Calu3 (cell line): ENCODE measurements around the gene PMM2. TPM values are rescaled to one million over a fixed set of nuclear protein-coding genes. Genes with fewer than 3 reads are reported as not detected.

ENCODE experiments used
- BruUV-seq: library from RNA; stranded (reverse); fragments of 400-500 nt; replicated peaks from 2 replicates; lab custom pipeline; 2021; lab: Mats Ljungman, UMichigan
- CTCF ChIA-PET: fragments of 300-600 bp; sonication (Branson Sonifier 250); formaldehyde crosslinking; loops from one replicate; lab custom pipeline; 2022; ENCODE audit warnings: antibody characterized with exemption; lab: Charles Lee
- DNase-seq: peaks from one replicate; pipeline ENCODE4 v3.0.0; 2022
- H3K27ac Mint-ChIP-seq: one replicate; pipeline ENCODE4 v1.8.0; 2022; ENCODE audit warnings: mixed read lengths; ENCODE audit not compliant: unreplicated experiment
- H3K27me3 Mint-ChIP-seq: one replicate; pipeline ENCODE4 v1.8.0; 2022; ENCODE audit warnings: mixed read lengths; ENCODE audit not compliant: unreplicated experiment
- H3K36me3 Mint-ChIP-seq: one replicate; pipeline ENCODE4 v1.8.0; 2022; ENCODE audit warnings: mild to moderate bottlenecking, moderate library complexity, mixed read lengths; ENCODE audit not compliant: insufficient read depth, unreplicated experiment
- H3K4me1 Mint-ChIP-seq: one replicate; pipeline ENCODE4 v1.8.0; 2022; ENCODE audit warnings: mild to moderate bottlenecking, low read depth, mixed read lengths; ENCODE audit not compliant: unreplicated experiment
- H3K4me3 Mint-ChIP-seq: one replicate; pipeline ENCODE4 v1.8.0; 2022; ENCODE audit warnings: mild to moderate bottlenecking, low read depth, moderate library complexity, mixed read lengths; ENCODE audit not compliant: unreplicated experiment
- H3K9me3 Mint-ChIP-seq: one replicate; pipeline ENCODE4 v1.8.0; 2022; ENCODE audit warnings: low read depth, mixed read lengths; ENCODE audit not compliant: unreplicated experiment
- CTCF ChIP-seq: fragments of 200-600 bp; IDR thresholded peaks from one replicate; pipeline ENCODE4 v1.8.0; 2022; ENCODE audit warnings: antibody characterized with exemption; ENCODE audit not compliant: unreplicated experiment
- intact Hi-C: fragments of 100-400 bp; cut with micrococcal nuclease; formaldehyde crosslinking; loops from one replicate; pipeline ENCODE4 v1.10.0; 2022; ENCODE audit not compliant: unreplicated experiment
- total RNA-seq: library from RNA; stranded (reverse); gene quantifications from 2 replicates; pipeline ENCODE4 v1.2.3, GENCODE V29; 2022

PMM2 gene
- total RNA-seq, 1 experiment from 2014 or later, result 88.3 TPM

GRCh38 chr16:8764525-8765250, 33.0 kb upstream of the PMM2 start:
- no peaks in the 10 kb centered on the region for H3K4me1 Mint-ChIP-seq
- CTCF ChIA-PET, result no interaction called here
- no TSS peak for BruUV-seq
- no peaks in the 10 kb centered on the region for H3K9me3 Mint-ChIP-seq
- no peaks in the 10 kb centered on the region for H3K36me3 Mint-ChIP-seq
- no peak for TF ChIP-seq CTCF
- DNase-seq, result no peak
- no peak overlapping the region for H3K27ac Mint-ChIP-seq
- no peaks in the 10 kb centered on the region for H3K27me3 Mint-ChIP-seq
- no peak overlapping the region for H3K4me3 Mint-ChIP-seq
- intact Hi-C loops, result no loop called here

- H3K9me3 Mint-ChIP-seq, result no peaks in the 10 kb centered on the region
- no peak for TF ChIP-seq CTCF
- intact Hi-C loops, result no loop called here
- H3K36me3 Mint-ChIP-seq, result no peaks in the 10 kb centered on the region
- H3K4me1 Mint-ChIP-seq, result no peaks in the 10 kb centered on the region
- H3K4me3 Mint-ChIP-seq, result no peak overlapping the region
- CTCF ChIA-PET, result interaction anchor here (0.6 to 0.9 kb wide), 2 partner anchors 11 to 36 kb away, joined by 4 read pairs; no protein-coding TSS in a partner anchor
- no peak for DNase-seq
- no peaks in the 10 kb centered on the region for H3K27me3 Mint-ChIP-seq
- no peak overlapping the region for H3K27ac Mint-ChIP-seq
- no TSS peak for BruUV-seq
Measured at GRCh38 chr16:8767176-8767575, 30.5 kb upstream of the PMM2 start.

- Mint-ChIP-seq H3K27ac (no peak overlapping the region), H3K27me3 (no peaks in the 10 kb centered on the region), H3K4me1 (no peaks in the 10 kb centered on the region), H3K36me3 (no peaks in the 10 kb centered on the region), H3K4me3 (no peak overlapping the region), H3K9me3 (no peaks in the 10 kb centered on the region)
- intact Hi-C loops, result no loop called here
- BruUV-seq, result no TSS peak
- no peak for DNase-seq
- CTCF ChIA-PET, result no interaction called here
- no peak for TF ChIP-seq CTCF
Measured at GRCh38 chr16:8768283-8768682, 29.4 kb upstream of the PMM2 start.

- intact Hi-C loops, result no loop called here
- BruUV-seq, result no TSS peak
- no peaks in the 10 kb centered on the region for H3K36me3 Mint-ChIP-seq
- no peak overlapping the region for H3K27ac Mint-ChIP-seq
- no peaks in the 10 kb centered on the region for H3K9me3 Mint-ChIP-seq
- no peak overlapping the region for H3K4me3 Mint-ChIP-seq
- TF ChIP-seq CTCF, result no peak
- CTCF ChIA-PET, result interaction anchor here (0.6 to 0.7 kb wide), 2 partner anchors 99 to 813 kb away, joined by 8 to 13 read pairs; no protein-coding TSS in a partner anchor
- no peaks in the 10 kb centered on the region for H3K27me3 Mint-ChIP-seq
- no peak for DNase-seq
- no peaks in the 10 kb centered on the region for H3K4me1 Mint-ChIP-seq
Measured at GRCh38 chr16:8768692-8769091, 28.9 kb upstream of the PMM2 start.
